Esophagus squamous epithelium (tissue), 5 donors: ENCODE measurements around the gene TRIM66. TPM values are rescaled to one million over a fixed set of nuclear protein-coding genes. Genes with fewer than 3 reads are reported as not detected.

Source experiments
- DNase-seq: peaks from one replicate; lab custom pipeline; 2025; lab: John Stamatoyannopoulos, UW
- H3K27ac ChIP-seq, 4 donors: fragments of 200-600 bp; sonication (generic); one replicate each; pipeline ENCODE4 v1.5.1; 2016 to 2019; ENCODE audit warnings: mild to moderate bottlenecking in 1 of 4
- H3K27me3 ChIP-seq, 4 donors: fragments of 200-600 bp; sonication (generic); 1 replicate in 3 of 4; 2 replicates in 1 of 4; pipeline versions ENCODE4 v1.5.1 to v1.6.0; 2017 to 2021; ENCODE audit warnings: antibody characterized with exemption in 1 of 4
- H3K36me3 ChIP-seq, 3 donors: fragments of 200-600 bp; sonication (generic); one replicate each; pipeline ENCODE4 v1.5.1; 2016 to 2019
- H3K4me1 ChIP-seq, 3 donors: fragments of 200-600 bp; sonication (generic); one replicate each; pipeline ENCODE4 v1.5.1; 2017 to 2019
- H3K4me3 ChIP-seq, 4 donors: fragments of 200-600 bp; sonication (generic); 1 replicate in 3 of 4; 2 replicates in 1 of 4; pipeline ENCODE4 v1.5.1; 2016 to 2019; ENCODE audit warnings: mild to moderate bottlenecking in 2 of 4, moderate library complexity in 1 of 4
- H3K9me3 ChIP-seq, 3 donors: fragments of 200-600 bp; sonication (generic); one replicate each; pipeline ENCODE4 v1.5.1; 2016 to 2019
- POLR2A ChIP-seq, 4 donors: fragments of 450-650 bp; IDR thresholded peaks; one replicate each; pipeline ENCODE4 v1.6.1; 2017; ENCODE audit warnings: antibody characterized with exemption in 4 of 4, mild to moderate bottlenecking in 4 of 4, moderate library complexity in 3 of 4
- WGBS, 2 donors: methylation state at CpG; one replicate each; pipeline ENCODE4 v1.1.5; 2018; 5-methylcytosine and 5-hydroxymethylcytosine counted together
- intact Hi-C: fragments of 100-400 bp; cut with DNase I; formaldehyde crosslinking; loops from one replicate; pipeline ENCODE4 v1.15.0; 2022
- total RNA-seq, 4 donors: library from RNA; depleted of rRNA; stranded (reverse); fragments of >200 nt; gene quantifications; one replicate each; pipeline ENCODE4 v1.1.0, GENCODE V29; 2016
- TF ChIP-seq, protein P1 (sequence below), 6 experiments: fragments of 450-650 bp in 4 of 6; fragments of 200-600 bp in 2 of 6; sonication (generic) in 2 of 6; IDR thresholded peaks; one replicate each; pipeline ENCODE4 v1.5.1; 2016 to 2019; ENCODE audit warnings: antibody characterized with exemption in 6 of 6, mild to moderate bottlenecking in 4 of 6, moderate library complexity in 4 of 6
- donor health status: DM: yes; HTN: yes; CAD: no.

Gene TRIM66
- total RNA-seq, 4 donors from 2014 or later, result 4.5 to 5.5 (median 4.8) TPM

DNA sequence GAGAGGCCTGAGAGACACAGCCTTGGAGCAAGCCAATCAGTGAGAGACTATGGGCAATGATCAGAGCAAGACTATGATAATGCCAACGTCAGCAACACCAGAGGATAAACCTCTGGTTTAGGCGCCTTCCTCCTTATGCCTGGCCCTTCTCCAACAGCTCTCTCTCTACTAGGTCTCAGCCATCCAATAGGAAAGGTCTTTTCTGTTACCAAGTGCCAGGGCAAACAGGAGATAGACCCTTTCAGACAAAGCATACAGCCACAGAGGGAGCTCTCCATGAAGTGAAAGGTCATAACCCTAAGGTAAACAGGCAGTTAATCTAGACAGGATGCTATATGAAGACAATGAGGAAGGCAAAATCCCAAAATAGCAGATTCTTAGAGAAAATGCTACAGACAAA lies 98.0 kb downstream of the TRIM66 start:
- intact Hi-C loops, result no loop called here
- 64 to 80% methylated on average over 2 of the region's 2 CpGs for WGBS, 2 donors

DNA sequence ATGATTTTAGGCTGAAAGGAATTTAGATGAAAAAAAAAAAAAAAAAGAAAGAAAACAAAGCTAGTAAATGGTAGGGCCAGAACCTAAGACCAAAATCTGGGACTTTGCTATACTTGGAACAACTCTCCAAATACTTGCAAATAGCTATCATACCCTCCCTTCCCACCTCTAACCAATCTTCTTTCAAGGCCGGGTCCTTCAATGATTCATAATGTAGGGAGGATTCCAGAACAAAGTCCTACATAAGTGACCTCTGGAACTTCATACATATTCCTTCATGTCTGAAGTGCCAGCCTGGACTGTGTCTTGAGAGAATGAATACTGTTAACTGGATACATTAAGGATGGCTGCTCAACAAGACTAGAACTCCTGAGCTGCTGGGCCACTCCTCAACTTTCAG lies 98.4 kb downstream of the TRIM66 start:
- Histone ChIP-seq H3K9me3 (peaks cover 0 to 4% (median 0%) of the 10 kb centered on the region in 3 donors), H3K36me3 (no peaks in the 10 kb centered on the region), H3K27me3 (no peaks in the 10 kb centered on the region), H3K27ac (no peak overlapping the region), H3K4me1 (no peaks in the 10 kb centered on the region), H3K4me3 (no peak overlapping the region)
- intact Hi-C loops, result no loop called here
- no peak for DNase-seq
- 72 to 83% methylated on average over 1 of the region's 1 CpG for WGBS, 2 donors
- no peak for TF ChIP-seq POLR2A (IDR thresholded peaks at IDR 0.05)
- TF ChIP-seq, protein P1, sequence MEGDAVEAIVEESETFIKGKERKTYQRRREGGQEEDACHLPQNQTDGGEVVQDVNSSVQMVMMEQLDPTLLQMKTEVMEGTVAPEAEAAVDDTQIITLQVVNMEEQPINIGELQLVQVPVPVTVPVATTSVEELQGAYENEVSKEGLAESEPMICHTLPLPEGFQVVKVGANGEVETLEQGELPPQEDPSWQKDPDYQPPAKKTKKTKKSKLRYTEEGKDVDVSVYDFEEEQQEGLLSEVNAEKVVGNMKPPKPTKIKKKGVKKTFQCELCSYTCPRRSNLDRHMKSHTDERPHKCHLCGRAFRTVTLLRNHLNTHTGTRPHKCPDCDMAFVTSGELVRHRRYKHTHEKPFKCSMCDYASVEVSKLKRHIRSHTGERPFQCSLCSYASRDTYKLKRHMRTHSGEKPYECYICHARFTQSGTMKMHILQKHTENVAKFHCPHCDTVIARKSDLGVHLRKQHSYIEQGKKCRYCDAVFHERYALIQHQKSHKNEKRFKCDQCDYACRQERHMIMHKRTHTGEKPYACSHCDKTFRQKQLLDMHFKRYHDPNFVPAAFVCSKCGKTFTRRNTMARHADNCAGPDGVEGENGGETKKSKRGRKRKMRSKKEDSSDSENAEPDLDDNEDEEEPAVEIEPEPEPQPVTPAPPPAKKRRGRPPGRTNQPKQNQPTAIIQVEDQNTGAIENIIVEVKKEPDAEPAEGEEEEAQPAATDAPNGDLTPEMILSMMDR (IDR thresholded peaks at IDR 0.05), result no peak

More for the DNA sequence above, 98.0 kb downstream of the TRIM66 start:
- Histone ChIP-seq H3K4me3 (no peak overlapping the region), H3K27ac (no peak overlapping the region), H3K27me3 (no peaks in the 10 kb centered on the region), H3K9me3 (peaks cover 0 to 4% (median 0%) of the 10 kb centered on the region in 3 donors), H3K36me3 (no peaks in the 10 kb centered on the region), H3K4me1 (no peaks in the 10 kb centered on the region)
- no peak for DNase-seq
- TF ChIP-seq, protein P1 (IDR thresholded peaks at IDR 0.05), result no peak
- no peak for TF ChIP-seq POLR2A (IDR thresholded peaks at IDR 0.05)

DNA sequence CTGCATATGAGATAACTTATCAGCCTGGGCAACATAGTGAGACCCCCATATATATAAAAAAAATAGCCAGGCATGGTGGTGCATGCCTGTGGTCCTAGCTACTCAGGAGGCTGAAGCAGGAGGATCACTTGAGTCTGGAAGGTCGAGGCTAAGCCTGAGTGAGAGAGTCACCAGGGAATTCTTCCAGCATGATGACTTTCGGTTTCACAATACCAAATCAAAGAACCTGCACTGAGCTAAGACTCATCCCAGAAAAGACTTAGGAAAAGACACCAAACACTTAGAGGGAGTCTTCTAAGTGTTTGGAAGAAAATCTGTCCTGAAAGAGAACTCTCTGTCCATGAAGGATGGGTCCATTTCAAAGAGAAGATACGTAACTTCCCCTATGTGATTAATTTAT lies 101.2 kb downstream of the TRIM66 start:
- peaks cover 0 to 6% (median 0%) of the 10 kb centered on the region in 3 donors for H3K9me3 ChIP-seq
- no peak overlapping the region for H3K4me3 ChIP-seq
- H3K4me1 ChIP-seq, result no peaks in the 10 kb centered on the region
- intact Hi-C loops, result no loop called here
- 78 to 83% methylated on average over 3 of the region's 3 CpGs for WGBS, 2 donors
- H3K27me3 ChIP-seq, result no peaks in the 10 kb centered on the region
- no peak overlapping the region for H3K27ac ChIP-seq
- no peak for DNase-seq
- TF ChIP-seq, protein P1 (IDR thresholded peaks at IDR 0.05), result no peak
- TF ChIP-seq POLR2A (IDR thresholded peaks at IDR 0.05), result no peak
- no peaks in the 10 kb centered on the region for H3K36me3 ChIP-seq

- Histone ChIP-seq H3K4me3 (no peak overlapping the region), H3K9me3 (peaks cover 0 to 6% (median 0%) of the 10 kb centered on the region in 3 donors), H3K27me3 (no peaks in the 10 kb centered on the region), H3K4me1 (no peaks in the 10 kb centered on the region), H3K36me3 (no peaks in the 10 kb centered on the region), H3K27ac (no peak overlapping the region)
- intact Hi-C loops, result no loop called here
- DNase-seq, result no peak
- WGBS, 2 donors, result 84 to 100% methylated on average over 2 of the region's 2 CpGs
- TF ChIP-seq, protein P1 (IDR thresholded peaks at IDR 0.05), result no peak
- no peak for TF ChIP-seq POLR2A (IDR thresholded peaks at IDR 0.05)
Measured at GRCh38 chr11:8577791-8578581, 104.5 kb downstream of the TRIM66 start.

GRCh38 chr11:8574798-8575197 lies 107.7 kb downstream of the TRIM66 start:
- 95 to 96% methylated on average over 1 of the region's 1 CpG for WGBS, 2 donors
- Histone ChIP-seq H3K4me3 (no peak overlapping the region), H3K4me1 (no peaks in the 10 kb centered on the region), H3K36me3 (no peaks in the 10 kb centered on the region), H3K27me3 (no peaks in the 10 kb centered on the region), H3K27ac (no peak overlapping the region), H3K9me3 (peaks cover 0 to 6% (median 0%) of the 10 kb centered on the region in 3 donors)
- no peak for DNase-seq
- no peak for TF ChIP-seq POLR2A (IDR thresholded peaks at IDR 0.05)
- TF ChIP-seq, protein P1 (IDR thresholded peaks at IDR 0.05), result no peak
- intact Hi-C loops, result no loop called here
